GM19025 (cell line): ENCODE results near the gene NNT.
"Not testable (repeated sequence)": the region's sequence is repeated elsewhere in the genome, so short reads cannot be mapped to it uniquely, and the experiment has no call there.

Experiments used
- ATAC-seq: cut with Tn5 transposase; IDR thresholded peaks from one replicate; pipeline ENCODE4 v1.9.1; 2021; ENCODE audit warnings: mild to moderate bottlenecking, low read depth, moderate library complexity; ENCODE audit not compliant: unreplicated experiment

NNT gene

DNA sequence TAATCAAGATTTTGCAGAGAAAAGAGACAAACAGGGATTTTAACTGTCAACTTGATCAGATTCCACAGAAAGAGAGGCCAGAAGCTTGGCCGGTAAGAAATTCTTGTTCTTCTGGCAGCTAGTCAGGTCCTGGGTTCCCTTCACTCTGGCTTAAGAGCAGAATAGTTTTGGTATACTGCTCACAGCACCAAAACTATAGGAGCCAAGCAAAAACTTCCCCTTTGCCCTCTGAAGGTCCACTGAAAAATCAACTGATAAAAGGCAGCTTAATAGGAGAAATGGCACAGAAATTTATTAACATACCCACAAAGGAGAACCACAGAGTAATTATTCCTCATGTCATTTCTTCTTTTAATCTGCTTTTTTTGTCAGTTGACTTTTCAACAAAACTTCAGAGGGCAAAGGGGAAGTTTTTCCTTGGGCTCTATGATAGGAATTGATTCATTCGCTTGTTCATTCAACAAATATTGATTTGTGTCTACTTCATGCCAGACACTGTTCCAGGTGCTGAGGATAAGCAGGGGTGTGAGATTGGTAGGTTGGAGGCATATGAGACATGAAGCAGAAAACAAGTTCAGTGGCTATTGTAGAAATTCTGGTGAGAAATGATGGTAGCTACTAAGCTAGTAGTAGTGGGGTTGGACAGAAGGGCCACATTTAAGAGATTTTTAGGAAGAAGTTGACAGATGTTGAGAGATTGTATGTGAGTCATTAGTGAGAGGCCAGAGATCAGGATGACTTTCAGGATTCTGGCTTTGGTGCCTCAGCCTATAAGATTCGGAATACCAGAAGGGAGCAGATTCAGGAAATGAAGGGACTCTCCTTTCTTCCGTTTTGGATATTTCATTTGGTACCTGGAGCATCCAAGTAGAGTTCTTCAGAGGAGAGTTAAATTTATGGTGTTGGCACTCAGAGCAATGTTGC, 20.6 kb upstream of the NNT start:
- no peak for ATAC-seq

DNA sequence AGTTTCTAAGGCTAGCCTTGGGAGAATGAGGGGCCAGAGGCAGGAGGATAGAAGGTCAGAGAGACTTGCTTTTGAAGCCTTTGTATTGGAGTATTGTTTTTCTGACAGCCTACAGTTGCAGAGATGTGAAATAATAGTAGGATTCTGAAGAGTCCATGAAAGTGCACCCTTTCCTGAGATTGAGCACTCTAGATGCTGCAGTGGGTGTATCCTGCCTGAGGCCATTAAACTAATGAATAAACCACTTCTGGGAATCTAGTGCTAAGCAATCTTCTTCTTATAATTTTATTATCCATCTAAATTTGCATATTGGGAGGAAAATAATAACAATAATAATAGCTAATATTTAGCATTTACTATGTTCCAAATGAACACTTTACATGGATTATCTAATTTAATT, 19.3 kb upstream of the NNT start:
- no peak for ATAC-seq

GRCh38 chr5:43584166-43584699, 18.7 kb upstream of the NNT start:
- ATAC-seq: no peak

- no peak for ATAC-seq
Observed at GRCh38 chr5:43588842-43589241, 14.1 kb upstream of the NNT start.

GRCh38 chr5:43589310-43589709, 13.7 kb upstream of the NNT start:
- ATAC-seq: no peak

GRCh38 chr5:43590700-43591099, 12.3 kb upstream of the NNT start:
- no peak for ATAC-seq

DNA sequence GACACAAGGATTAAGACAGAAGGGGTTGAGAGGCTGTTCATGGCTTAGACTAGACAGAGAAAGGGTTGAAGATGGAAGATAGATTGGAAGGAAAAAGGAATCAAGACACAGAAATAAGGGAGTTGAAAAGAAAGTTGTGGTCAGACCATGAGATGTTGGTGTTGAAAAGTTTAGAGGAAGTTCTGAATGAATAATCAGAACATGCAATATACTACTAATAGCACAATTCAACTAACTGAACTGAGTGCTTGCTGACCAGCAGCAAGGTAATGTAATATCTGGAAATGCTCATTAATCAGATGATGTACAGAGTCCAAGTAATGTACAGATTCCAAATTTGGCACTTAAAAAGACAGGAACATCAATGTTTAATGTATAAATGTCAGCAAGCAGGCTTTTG, 10.6 kb upstream of the NNT start:
- no peak for ATAC-seq

- ATAC-seq: not testable (repeated sequence)
Observed at GRCh38 chr5:43598927-43599326, 4.1 kb upstream of the NNT start.

DNA sequence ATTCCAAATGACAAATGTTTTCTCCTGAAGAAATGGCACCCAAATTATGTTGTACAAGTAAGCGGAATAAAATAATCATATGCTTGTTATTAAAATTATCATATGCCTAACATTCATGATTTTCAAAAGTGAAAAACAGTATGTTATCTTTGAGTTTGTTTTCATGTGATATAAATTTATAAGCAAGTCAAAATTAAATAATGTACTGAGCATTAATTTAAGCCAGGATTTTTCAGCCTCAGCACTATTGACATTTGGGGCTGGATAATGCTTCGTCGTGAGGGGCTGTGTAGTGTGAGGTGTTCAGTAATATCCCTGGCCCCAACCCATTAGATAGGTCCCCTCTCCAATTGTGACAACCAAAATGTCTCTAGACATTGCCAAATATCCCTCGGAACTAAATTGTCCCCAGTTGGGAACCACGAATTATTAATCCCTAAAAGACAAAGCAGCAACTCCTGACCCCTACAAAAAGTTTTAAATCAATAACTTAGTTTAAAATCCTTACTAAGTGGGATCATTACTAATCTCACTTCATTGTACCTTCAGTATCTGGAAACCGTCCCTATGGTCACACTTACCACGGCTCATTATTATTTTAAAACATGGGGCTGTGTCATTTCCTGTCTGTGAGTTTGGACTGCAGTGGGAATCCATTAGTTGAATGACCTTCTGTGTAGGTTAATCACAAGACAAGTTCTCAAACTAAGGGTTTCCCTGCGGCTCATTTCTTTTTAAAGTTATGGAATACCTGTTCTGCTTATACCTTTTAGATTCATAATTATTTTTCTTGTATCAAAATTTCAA, 1.3 kb upstream of the NNT start:
- ATAC-seq: no peak

DNA sequence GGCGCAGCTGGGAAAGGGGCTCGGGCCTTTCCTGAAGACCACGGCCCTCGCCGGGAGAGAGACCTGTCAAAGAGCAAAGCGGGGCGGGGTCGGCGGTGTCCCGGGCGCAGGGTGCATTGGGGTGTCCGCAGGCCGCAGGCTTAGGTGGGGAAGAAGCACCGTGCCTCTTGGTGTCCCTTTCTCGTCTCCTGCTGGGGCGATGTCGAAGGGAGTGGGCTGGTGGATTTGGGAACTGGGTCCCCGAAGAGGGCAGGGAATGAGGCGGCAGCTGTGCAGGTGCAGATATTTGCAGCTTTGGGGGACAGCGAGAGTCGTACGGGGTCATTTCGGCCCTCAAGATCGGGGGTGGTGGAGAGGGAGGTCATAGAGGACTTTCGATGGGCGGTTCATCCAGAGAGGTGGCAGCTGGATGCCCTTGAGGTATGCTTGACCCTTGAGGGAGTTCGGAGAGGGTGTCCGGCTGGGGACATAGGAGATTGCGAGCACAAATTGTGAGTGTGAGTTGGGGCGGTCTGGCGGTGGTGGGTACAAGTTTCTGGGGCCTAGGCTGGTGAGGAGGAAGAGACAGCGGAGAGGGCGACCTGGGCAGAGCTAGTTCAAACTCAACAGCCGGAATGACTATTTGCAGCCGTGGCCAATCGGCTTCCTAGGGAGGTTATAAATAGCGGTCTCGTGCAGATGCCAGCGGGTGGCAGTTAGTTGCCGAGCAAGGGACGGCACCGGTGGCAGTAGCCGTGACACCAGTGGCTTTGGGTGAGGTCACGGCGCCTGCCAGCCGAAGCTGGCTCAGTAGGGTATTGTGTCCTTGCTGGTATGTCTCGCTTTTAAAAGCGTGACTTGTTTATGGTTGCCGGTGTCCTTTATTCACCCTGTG, 601 bp downstream of the NNT start:
- peak; percentile 53 for ATAC-seq

- no peak for ATAC-seq
Observed at GRCh38 chr5:43604699-43605098, 1.7 kb downstream of the NNT start.

DNA sequence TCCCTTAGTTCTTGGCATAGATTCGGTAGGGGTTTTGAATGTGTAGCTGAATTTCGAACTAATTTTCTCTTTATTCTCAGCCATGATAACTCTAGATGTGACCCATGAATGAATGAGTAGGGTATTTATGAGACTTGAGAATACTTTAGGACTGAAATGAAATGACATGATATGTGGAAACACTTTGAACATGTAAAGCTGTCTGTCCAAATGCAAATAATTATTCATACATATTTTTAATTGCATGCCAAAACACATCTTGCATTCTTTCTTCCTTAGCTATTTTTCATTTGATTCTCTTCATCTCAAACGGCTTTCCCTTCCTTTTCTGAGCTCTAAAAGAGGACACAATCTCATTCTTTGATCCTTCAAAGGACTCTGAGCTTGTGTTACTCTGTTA, 3.4 kb downstream of the NNT start:
- ATAC-seq: no peak

DNA sequence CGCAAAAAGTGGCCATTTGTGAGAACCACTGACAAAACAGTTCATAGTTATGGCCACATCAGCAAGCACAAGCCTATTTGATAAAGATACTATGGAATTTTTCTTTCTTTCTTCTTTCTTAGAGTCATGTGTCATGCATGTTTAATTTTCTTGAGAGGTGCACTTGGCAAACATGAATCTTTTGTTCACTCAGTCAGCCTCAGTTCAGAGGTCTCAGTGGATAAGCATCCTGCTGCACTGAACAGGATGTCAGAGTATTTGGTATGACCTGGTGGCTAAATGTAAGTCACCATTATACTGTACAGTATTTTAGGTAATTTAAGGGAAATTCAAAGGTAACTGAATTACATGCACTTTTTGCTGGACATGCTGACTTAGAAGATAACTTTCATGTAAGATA, 5.4 kb downstream of the NNT start:
- ATAC-seq: no peak

- peak; percentile 43 for ATAC-seq
Observed at GRCh38 chr5:43609752-43610151, 6.8 kb downstream of the NNT start.

GRCh38 chr5:43613370-43613769, 10.4 kb downstream of the NNT start:
- ATAC-seq: no peak

GRCh38 chr5:43615445-43616184, 12.6 kb downstream of the NNT start:
- ATAC-seq: no peak

GRCh38 chr5:43616535-43616934, 13.6 kb downstream of the NNT start:
- ATAC-seq: no peak

DNA sequence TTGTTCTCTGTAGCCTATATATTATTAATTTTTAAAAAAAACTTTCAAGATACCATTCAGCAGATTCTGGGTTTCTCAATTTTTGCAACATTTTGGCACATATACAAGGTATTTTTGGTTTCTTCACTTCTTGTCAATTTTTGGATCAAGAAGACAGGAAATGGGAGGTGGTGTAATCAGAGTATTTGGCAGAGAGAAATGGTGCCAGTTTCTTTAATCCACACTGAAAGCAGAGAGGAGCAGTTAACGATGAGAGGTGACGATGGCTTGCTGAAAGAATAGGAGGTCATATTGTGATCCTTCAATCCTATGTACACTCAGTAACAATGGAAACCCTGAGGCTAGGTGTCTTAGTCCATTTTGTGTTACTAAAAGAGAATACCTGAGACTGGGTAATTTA, 16.4 kb downstream of the NNT start:
- no peak for ATAC-seq

DNA sequence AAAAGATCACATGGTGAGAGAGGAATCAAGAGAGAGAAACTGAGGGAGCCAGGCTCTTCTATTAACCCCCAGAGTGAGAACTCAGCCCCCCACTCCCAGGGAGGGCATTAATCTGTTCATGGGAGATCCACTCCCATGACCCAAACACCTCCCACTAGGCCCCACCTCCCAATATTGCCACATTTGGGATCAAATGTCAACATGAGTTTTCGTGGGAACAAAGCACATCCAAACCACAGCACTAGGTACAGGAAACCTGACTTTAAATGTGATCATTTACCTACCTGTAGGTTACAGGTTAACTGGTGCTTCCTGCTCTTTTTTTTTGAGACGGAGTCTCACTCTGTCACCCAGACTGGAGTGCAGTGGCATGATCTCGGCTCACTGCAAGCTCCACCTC, 16.9 kb downstream of the NNT start:
- ATAC-seq: no peak
